ENCODE measurements around the gene CTNNA3.

DNA sequence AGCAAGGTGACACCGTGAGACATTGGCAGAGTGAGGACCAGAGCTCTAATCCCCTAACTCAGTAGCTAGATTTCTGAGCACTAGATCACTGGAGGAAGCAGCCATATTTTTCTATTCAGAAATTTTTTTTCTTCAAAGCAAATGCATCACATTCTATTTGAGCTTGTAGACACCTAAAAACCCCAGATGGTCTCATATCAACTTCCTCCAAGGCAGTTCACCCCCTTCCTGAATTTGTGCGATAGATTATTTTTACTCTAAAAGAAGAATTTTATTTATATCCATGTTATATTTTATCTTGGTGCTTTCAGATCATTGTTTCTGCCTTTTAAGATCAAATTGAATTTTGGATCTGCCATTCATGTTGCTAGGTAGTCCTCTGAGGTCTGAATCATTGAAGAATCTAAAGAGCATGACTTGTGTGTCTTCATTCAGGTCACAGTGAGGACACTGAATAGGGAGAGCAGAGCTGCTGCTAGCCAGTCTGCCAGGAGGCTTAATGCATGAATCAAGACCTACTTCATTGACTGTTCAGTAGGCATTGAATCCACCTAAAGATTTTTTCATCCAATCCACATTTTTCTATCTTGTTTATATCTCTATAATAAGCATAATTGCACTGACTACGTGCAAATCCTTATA, 863.1 kb downstream of the CTNNA3 start:
- TF ChIP-seq CTCF (IDR thresholded peaks at IDR 0.05; ENCODE audit: poor library complexity, severe bottlenecking) (no peak), EZH2 (IDR thresholded peaks at IDR 0.05; ENCODE audit: borderline replicate concordance, insufficient read depth, low read length, poor library complexity, severe bottlenecking) (no peak), MXI1 (conservative IDR thresholded peaks at IDR 0.05; ENCODE audit: poor library complexity, severe bottlenecking) (no peak), RAD21 (conservative IDR thresholded peaks at IDR 0.05) (no peak), POLR2AphosphoS5 (IDR thresholded peaks at IDR 0.05) (no peak), TAF1 (IDR thresholded peaks at IDR 0.05; ENCODE audit: low read depth) (no peak), EP300 (conservative IDR thresholded peaks at IDR 0.05; ENCODE audit: poor library complexity, severe bottlenecking) (no peak), SMC3 (conservative IDR thresholded peaks at IDR 0.05; ENCODE audit: poor library complexity) (no peak)
- TF ChIP-seq, protein P1, sequence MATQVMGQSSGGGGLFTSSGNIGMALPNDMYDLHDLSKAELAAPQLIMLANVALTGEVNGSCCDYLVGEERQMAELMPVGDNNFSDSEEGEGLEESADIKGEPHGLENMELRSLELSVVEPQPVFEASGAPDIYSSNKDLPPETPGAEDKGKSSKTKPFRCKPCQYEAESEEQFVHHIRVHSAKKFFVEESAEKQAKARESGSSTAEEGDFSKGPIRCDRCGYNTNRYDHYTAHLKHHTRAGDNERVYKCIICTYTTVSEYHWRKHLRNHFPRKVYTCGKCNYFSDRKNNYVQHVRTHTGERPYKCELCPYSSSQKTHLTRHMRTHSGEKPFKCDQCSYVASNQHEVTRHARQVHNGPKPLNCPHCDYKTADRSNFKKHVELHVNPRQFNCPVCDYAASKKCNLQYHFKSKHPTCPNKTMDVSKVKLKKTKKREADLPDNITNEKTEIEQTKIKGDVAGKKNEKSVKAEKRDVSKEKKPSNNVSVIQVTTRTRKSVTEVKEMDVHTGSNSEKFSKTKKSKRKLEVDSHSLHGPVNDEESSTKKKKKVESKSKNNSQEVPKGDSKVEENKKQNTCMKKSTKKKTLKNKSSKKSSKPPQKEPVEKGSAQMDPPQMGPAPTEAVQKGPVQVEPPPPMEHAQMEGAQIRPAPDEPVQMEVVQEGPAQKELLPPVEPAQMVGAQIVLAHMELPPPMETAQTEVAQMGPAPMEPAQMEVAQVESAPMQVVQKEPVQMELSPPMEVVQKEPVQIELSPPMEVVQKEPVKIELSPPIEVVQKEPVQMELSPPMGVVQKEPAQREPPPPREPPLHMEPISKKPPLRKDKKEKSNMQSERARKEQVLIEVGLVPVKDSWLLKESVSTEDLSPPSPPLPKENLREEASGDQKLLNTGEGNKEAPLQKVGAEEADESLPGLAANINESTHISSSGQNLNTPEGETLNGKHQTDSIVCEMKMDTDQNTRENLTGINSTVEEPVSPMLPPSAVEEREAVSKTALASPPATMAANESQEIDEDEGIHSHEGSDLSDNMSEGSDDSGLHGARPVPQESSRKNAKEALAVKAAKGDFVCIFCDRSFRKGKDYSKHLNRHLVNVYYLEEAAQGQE (IDR thresholded peaks at IDR 0.05; ENCODE audit: borderline replicate concordance): no peak
